PC-3 (cell line): ENCODE data around the gene DDIAS. TPM values are rescaled to one million over a fixed set of nuclear protein-coding genes. Genes with fewer than 3 reads are reported as not detected.

Experiments used
- ATAC-seq: fragments of 200-7000 bp; cut with Tn5 transposase; 2 replicates; pipeline ENCODE4 v1.9.1; 2020; ENCODE audit warnings: mild to moderate bottlenecking, moderate library complexity
- BruUV-seq: library from RNA; stranded (reverse); fragments of 400-500 nt; replicated peaks from 2 replicates; lab custom pipeline; 2021; lab: Mats Ljungman, UMichigan
- CTCF ChIA-PET: fragments of 300-600 bp; sonication (Branson Sonifier 250); formaldehyde crosslinking; loops from one replicate; lab custom pipeline; 2022; ENCODE audit warnings: antibody characterized with exemption; lab: Charles Lee
- POLR2A ChIA-PET: fragments of 300-600 bp; sonication (Branson Sonifier 250); formaldehyde crosslinking; loops from one replicate; lab custom pipeline; 2022; ENCODE audit warnings: antibody characterized with exemption; ENCODE audit not compliant: unreplicated experiment; lab: Charles Lee
- DNase-seq: peaks from one replicate; pipeline ENCODE4 v3.0.0-alpha.2; 2015
- H2AFZ ChIP-seq: fragments of 300-600 bp; sonication (generic); 2 replicates; pipeline ENCODE4 v1.6.0; 2016; ENCODE audit warnings: antibody characterized with exemption, low read length
- H3F3A ChIP-seq: fragments of 300-600 bp; sonication (generic); one replicate; pipeline ENCODE4 v1.6.0; 2017; ENCODE audit warnings: antibody characterized with exemption, low read length, control low read depth, mild to moderate bottlenecking; ENCODE audit not compliant: unreplicated experiment
- H3K27ac ChIP-seq: fragments of 300-600 bp; sonication (generic); 2 replicates; pipeline ENCODE4 v1.5.1; 2016; ENCODE audit warnings: mild to moderate bottlenecking, low read length
- H3K27me3 ChIP-seq: fragments of 300-600 bp; sonication (generic); 2 replicates; pipeline ENCODE4 v1.6.1; 2016; ENCODE audit warnings: low read length, mixed read lengths
- H3K36me3 ChIP-seq: fragments of 300-600 bp; sonication (generic); 2 replicates; pipeline ENCODE4 v1.6.1; 2016; ENCODE audit warnings: low read depth, mixed run types, low read length, mixed read lengths
- H3K4me1 ChIP-seq: fragments of 300-600 bp; sonication (generic); 2 replicates; pipeline ENCODE4 v1.5.1; 2016; ENCODE audit warnings: low read length; ENCODE audit not compliant: insufficient read depth
- H3K4me2 ChIP-seq: fragments of 300-600 bp; sonication (generic); 2 replicates; pipeline ENCODE4 v1.6.0; 2016; ENCODE audit warnings: low read length
- H3K4me3 ChIP-seq: fragments of 300-600 bp; sonication (generic); 2 replicates; pipeline ENCODE4 v1.5.1; 2016; ENCODE audit warnings: mild to moderate bottlenecking, low read length, mixed read lengths
- H3K79me2 ChIP-seq: fragments of 300-600 bp; sonication (generic); 2 replicates; pipeline ENCODE4 v1.6.1; 2017; ENCODE audit warnings: low read length, mixed read lengths
- H3K9ac ChIP-seq: fragments of 300-600 bp; sonication (generic); 2 replicates; pipeline ENCODE4 v1.6.0; 2016; ENCODE audit warnings: mild to moderate bottlenecking, low read length
- H3K9me2 ChIP-seq: fragments of 300-600 bp; sonication (generic); replicated peaks from 2 replicates; pipeline ENCODE4 v1.6.1; 2016; ENCODE audit warnings: mixed run types, low read length, mixed read lengths
- H3K9me3 ChIP-seq: fragments of 300-600 bp; sonication (generic); 2 replicates; pipeline ENCODE4 v1.6.1; 2016; ENCODE audit warnings: low read length, mixed read lengths
- H4K20me1 ChIP-seq: fragments of 300-600 bp; sonication (generic); 2 replicates; pipeline ENCODE4 v1.6.1; 2016; ENCODE audit warnings: low read length, mixed read lengths
- CTCF ChIP-seq: fragments of 300-600 bp; sonication (generic); conservative IDR thresholded peaks from 2 replicates; pipeline ENCODE4 v1.5.1; 2017; ENCODE audit warnings: antibody characterized with exemption, low read depth, mild to moderate bottlenecking, low read length
- EZH2 ChIP-seq: fragments of 300-600 bp; sonication (generic); IDR thresholded peaks from one replicate; pipeline ENCODE4 v1.6.1; 2017; ENCODE audit warnings: antibody characterized with exemption, mild to moderate bottlenecking, low read length; ENCODE audit not compliant: unreplicated experiment
- EZH2phosphoT487 ChIP-seq: fragments of 300-600 bp; sonication (generic); IDR thresholded peaks from 2 replicates; pipeline ENCODE4 v1.6.1; 2018; ENCODE audit warnings: mild to moderate bottlenecking, antibody characterized with exemption, low read length, borderline replicate concordance
- intact Hi-C: fragments of 100-400 bp; cut with micrococcal nuclease; formaldehyde crosslinking; loops from 2 replicates; pipeline ENCODE4 v1.9.0; 2023
- total RNA-seq: library from RNA; depleted of rRNA; stranded (reverse); fragments of >200 nt; gene quantifications from 2 replicates; pipeline ENCODE4 v1.2.3, GENCODE V29; 2014

DDIAS gene
- total RNA-seq, 1 experiment from 2014 or later: 24.9 TPM

GRCh38 chr11:82898241-82898640 is 3.3 kb upstream of the DDIAS start:
- Histone ChIP-seq H3K9ac (no peak overlapping the region), H3K4me1 (peaks cover 18% of the 10 kb centered on the region), H3K9me2 (no peaks in the 10 kb centered on the region), H4K20me1 (no peaks in the 10 kb centered on the region), H3K27me3 (no peaks in the 10 kb centered on the region), H3K79me2 (peaks cover 50% of the 10 kb centered on the region), H3K4me3 (no peak overlapping the region), H2AFZ (no peak overlapping the region), H3K9me3 (no peaks in the 10 kb centered on the region), H3F3A (no peaks in the 10 kb centered on the region), H3K27ac (no peak overlapping the region), H3K4me2 (peak overlapping the region; percentile 20; the same call in 1 of the 2 replicates), H3K36me3 (no peaks in the 10 kb centered on the region)
- no peak for DNase-seq
- no TSS peak for BruUV-seq
- TF ChIP-seq CTCF: no peak
- TF ChIP-seq EZH2phosphoT487: no peak
- no peak for TF ChIP-seq EZH2
- no peak for ATAC-seq
- POLR2A ChIA-PET: no interaction called here
- intact Hi-C loops: no loop called here
- CTCF ChIA-PET: no interaction called here

GRCh38 chr11:82899186-82899820 is 2.2 kb upstream of the DDIAS start:
- Histone ChIP-seq H3K79me2 (peaks cover 59% of the 10 kb centered on the region), H3K36me3 (no peaks in the 10 kb centered on the region), H2AFZ (peak overlapping the region; percentile 90; the same call in 1 of the 2 replicates), H3K9ac (peak overlapping the region; percentile 76), H3K27ac (no peak overlapping the region), H3K27me3 (no peaks in the 10 kb centered on the region), H3K9me3 (no peaks in the 10 kb centered on the region), H3K4me1 (peaks cover 21% of the 10 kb centered on the region), H3K9me2 (no peaks in the 10 kb centered on the region), H4K20me1 (no peaks in the 10 kb centered on the region), H3K4me2 (peak overlapping the region; percentile 93), H3F3A (no peaks in the 10 kb centered on the region), H3K4me3 (peak overlapping the region; percentile 83)
- POLR2A ChIA-PET: interaction anchor here (1.2 kb wide), 1 partner anchor 31 kb away, joined by 4 read pairs; no protein-coding TSS in a partner anchor
- CTCF ChIA-PET: no interaction called here
- intact Hi-C loops: loop anchor here (1.0 kb wide), 1 partner anchor 32 kb away; no protein-coding TSS in a partner anchor
- no peak for DNase-seq
- no peak for ATAC-seq
- BruUV-seq: no TSS peak
- TF ChIP-seq CTCF (no peak), EZH2phosphoT487 (no peak), EZH2 (no peak)

- peak; percentile 1 for ATAC-seq
These were observed 1.6 kb upstream of the DDIAS start for GRCh38 chr11:82899957-82900276.

More at GRCh38 chr11:82899957-82900276, 1.6 kb upstream of the DDIAS start:
- POLR2A ChIA-PET: interaction anchor here (0.5 to 2.1 kb wide), 8 partner anchors 31 to 386 kb away, joined by 3 to 18 read pairs (median 4); partner anchors contain the start of genes CCDC90B and PCF11
- H3K9ac ChIP-seq: peak overlapping the region; percentile 76
- no peaks in the 10 kb centered on the region for H3K9me3 ChIP-seq
- no peaks in the 10 kb centered on the region for H3F3A ChIP-seq
- peaks cover 21% of the 10 kb centered on the region for H3K4me1 ChIP-seq
- H2AFZ ChIP-seq: peak overlapping the region; percentile 90
- intact Hi-C loops: loop anchor here (1.0 to 2.0 kb wide), 7 partner anchors 33 to 387 kb away; partner anchors contain the start of genes ANKRD42, CCDC90B and PCF11
- peaks cover 62% of the 10 kb centered on the region for H3K79me2 ChIP-seq
- H4K20me1 ChIP-seq: no peaks in the 10 kb centered on the region
- H3K27ac ChIP-seq: no peak overlapping the region
- no peak for DNase-seq
- CTCF ChIA-PET: interaction anchor here (2.3 kb wide), 1 partner anchor 32 kb away, joined by 20 read pairs; no protein-coding TSS in a partner anchor
- H3K36me3 ChIP-seq: no peaks in the 10 kb centered on the region
- H3K4me3 ChIP-seq: peak overlapping the region; percentile 83
- no peaks in the 10 kb centered on the region for H3K27me3 ChIP-seq
- H3K4me2 ChIP-seq: peak overlapping the region; percentile 93
- BruUV-seq: TSS peak; percentile 63
- no peak for TF ChIP-seq CTCF
- TF ChIP-seq EZH2: no peak
- no peak for TF ChIP-seq EZH2phosphoT487
- no peaks in the 10 kb centered on the region for H3K9me2 ChIP-seq
